ENCODE measurements around the gene EEF1A1.

DNA sequence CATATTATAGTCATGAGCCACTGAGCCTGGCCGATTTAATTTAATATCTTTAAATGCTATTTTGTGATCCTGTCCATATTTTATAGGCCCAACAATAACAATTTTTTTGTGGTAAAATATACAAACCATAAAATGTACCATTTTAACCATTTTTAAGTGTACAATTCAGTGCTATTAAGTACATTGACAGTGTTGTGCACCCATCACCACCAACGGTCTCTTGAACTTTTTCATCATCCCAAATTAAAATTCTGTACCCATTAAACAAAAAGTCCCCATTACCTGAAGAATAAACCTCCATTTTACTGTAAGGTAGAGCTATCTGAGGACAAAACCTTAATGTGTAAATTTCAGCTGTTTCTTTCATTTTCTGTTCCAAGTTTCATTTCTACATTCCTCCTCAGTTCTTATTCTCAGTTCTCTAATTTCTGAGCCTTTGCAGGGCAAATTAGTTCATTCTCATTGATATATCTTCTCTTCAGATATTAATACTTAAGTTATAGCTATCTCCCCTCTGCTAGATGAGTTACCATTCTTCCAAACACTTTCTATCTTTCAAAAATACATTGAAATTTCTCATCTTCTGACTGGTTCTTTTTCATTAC, 49.0 kb downstream of the EEF1A1 start:
- TF ChIP-seq, protein P1, sequence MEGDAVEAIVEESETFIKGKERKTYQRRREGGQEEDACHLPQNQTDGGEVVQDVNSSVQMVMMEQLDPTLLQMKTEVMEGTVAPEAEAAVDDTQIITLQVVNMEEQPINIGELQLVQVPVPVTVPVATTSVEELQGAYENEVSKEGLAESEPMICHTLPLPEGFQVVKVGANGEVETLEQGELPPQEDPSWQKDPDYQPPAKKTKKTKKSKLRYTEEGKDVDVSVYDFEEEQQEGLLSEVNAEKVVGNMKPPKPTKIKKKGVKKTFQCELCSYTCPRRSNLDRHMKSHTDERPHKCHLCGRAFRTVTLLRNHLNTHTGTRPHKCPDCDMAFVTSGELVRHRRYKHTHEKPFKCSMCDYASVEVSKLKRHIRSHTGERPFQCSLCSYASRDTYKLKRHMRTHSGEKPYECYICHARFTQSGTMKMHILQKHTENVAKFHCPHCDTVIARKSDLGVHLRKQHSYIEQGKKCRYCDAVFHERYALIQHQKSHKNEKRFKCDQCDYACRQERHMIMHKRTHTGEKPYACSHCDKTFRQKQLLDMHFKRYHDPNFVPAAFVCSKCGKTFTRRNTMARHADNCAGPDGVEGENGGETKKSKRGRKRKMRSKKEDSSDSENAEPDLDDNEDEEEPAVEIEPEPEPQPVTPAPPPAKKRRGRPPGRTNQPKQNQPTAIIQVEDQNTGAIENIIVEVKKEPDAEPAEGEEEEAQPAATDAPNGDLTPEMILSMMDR (IDR thresholded peaks at IDR 0.05; ENCODE audit: control extremely low read depth in 1 of 3, insufficient read depth in 1 of 3, low read depth in 1 of 3, low read length in 3 of 3): no peak
- TF ChIP-seq GTF2F1 (IDR thresholded peaks at IDR 0.05; ENCODE audit: borderline replicate concordance, low read depth, low read length) (no peak), POLR2AphosphoS5 (IDR thresholded peaks at IDR 0.05; ENCODE audit: low read depth, low read length) (no peak), EP300 (IDR thresholded peaks at IDR 0.05; ENCODE audit: borderline replicate concordance in 1 of 2, low read depth in 2 of 2, low read length in 2 of 2) (no peak), SP4 (IDR thresholded peaks at IDR 0.05; ENCODE audit: low read length) (no peak), CHD1 (IDR thresholded peaks at IDR 0.05; ENCODE audit: low read depth, low read length) (no peak), TAF1 (IDR thresholded peaks at IDR 0.05; ENCODE audit: low read depth, low read length) (no peak), PHF8 (conservative IDR thresholded peaks at IDR 0.05; ENCODE audit: low read depth, low read length) (no peak), CREB1 (IDR thresholded peaks at IDR 0.05) (no peak)
